ENCODE results near the gene CHD2. TPM values are rescaled to one million over a fixed set of nuclear protein-coding genes. Genes with fewer than 3 reads are reported as not detected.
"Not testable (repeated sequence)": the region's sequence is repeated elsewhere in the genome, so short reads cannot be mapped to it uniquely, and the experiment has no call there.

The CHD2 gene
- total RNA-seq, 1 experiment from 2014 or later = 82.6 TPM

DNA sequence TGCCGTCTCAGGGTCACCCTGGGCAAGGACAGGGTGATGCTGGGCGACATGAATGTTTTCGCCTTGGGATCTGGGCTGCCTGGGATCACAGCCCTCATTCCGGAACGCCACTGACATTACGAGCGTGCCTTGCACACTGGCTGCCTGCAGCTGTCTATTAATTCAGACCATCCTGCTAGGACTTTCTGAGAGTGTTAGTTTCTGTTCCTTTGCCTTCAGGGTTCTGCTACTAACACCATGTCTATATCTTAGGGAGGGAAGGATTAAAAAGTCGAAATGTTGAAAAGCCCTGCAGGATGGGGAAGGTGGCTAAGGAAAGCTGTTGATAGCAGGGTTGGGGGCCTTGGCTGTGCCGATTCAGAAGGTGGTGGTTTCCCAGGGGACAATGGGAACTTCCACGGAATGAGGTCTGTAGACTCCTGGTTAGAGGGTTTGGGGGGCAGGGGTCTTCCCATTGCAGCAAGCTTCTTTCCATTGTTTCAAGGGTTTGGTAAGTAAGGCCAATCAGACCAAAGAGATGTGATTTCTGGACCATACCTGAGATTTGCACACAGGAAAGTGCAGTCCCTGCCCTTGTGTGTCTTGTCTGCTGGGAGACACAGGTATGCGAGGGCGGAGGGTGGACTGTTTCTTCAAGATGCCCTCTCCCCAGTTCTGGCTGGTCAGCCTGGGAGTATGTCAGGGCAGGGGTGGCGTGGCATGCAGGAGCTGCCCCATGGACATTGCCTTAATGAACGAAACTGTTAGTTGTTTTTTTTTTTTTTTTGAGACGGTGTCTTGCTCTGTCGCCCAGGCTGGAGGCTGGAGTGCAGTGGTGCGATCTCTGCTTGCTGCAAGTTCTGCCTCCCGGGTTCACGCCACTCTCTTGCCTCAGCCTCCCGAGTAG lies 137.9 kb downstream of the CHD2 start:
- peak overlapping the region; percentile 42 for H3K4me3 ChIP-seq
- no peaks in the 10 kb centered on the region for H3K27me3 ChIP-seq
- H3K27ac ChIP-seq = peak overlapping the region; percentile 79
- peaks cover 15% of the 10 kb centered on the region for H3K4me1 ChIP-seq
- no peak for DNase-seq
- peaks cover 9% of the 10 kb centered on the region; the same call in 1 of the 2 replicates for H3K36me3 ChIP-seq
- H3K9me3 ChIP-seq (replicated peaks) = no peaks in the 10 kb centered on the region

DNA sequence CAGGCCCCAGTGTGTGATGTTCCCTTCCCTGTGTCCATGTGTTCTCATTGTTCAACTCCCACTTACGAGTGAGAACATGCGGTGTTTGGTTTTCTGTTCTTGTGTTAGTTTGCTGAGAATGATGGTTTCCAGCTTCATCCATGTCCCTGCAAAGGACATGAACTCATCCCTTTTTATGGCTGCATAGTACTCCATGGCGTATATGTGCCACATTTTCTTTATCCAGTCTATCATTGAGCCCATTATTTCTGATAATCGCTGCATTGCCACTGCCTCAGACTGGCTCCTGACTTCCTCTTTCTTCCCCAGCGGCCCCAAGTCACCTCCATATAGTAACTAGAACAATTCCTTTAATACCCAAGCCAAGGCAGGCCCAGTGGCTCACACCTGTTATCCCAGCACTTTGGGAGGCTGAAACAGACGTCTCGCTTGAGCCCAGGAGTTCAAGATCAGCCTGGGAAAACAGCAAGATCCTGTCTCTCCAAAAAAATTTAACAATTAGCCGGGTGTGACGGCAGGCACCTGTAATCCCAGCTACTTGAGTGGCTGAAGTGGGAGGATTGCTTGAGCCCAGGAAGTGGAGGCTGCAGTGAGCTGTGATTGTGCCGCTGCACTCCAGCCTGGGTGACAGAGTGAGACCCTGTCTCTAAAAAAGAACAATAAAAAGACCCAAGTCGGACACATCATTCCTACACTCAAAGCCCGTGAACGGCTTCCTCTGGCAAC lies 139.6 kb downstream of the CHD2 start:
- Histone ChIP-seq H3K4me1 (peaks cover 15% of the 10 kb centered on the region), H3K36me3 (peaks cover 21% of the 10 kb centered on the region)
- H3K27me3 ChIP-seq; H3K4me3 ChIP-seq; DNase-seq; H3K27ac ChIP-seq; H3K9me3 ChIP-seq (replicated peaks): not testable (repeated sequence)

DNA sequence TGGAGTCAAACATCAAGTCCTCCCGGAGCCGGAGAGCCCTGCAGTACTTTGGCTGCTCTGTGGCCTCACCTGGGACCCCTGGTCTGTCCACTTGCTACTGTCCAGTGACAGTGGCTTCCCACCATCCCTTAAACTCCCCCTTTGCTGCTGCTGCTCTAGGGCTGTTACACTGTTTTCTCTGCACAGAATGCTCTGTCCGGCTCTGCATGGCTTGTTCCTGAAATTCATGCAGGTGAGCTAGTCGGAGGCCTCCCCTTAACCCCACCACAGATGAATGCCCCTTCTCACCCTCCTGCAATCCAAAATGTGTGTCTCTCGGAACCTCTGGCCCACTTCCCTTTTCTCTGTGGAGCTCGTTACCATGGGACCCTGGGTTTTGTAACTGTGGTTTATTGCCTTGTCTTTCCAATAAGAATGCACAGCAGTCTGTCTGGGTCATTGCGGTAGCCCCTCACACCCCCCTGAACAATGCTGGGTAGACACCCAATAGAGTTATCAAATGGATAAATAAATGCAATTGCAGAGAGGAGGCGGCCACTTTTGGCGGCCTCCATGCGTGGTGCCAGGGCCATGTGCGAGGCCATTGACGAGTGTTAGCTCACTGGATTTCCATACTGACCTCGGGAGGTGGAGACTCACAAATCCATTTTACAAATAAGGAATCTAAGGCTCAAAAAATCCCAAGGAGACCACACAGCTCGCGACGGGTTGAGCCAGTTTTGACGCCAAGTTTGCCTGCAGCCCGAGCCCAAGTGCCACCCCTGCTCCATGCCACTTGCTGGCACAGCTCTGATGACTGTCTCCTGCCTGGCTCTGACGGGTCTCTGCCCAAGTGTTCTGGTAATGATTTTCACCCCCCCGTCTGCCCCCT lies 140.4 kb downstream of the CHD2 start:
- H3K27me3 ChIP-seq = no peaks in the 10 kb centered on the region
- H3K9me3 ChIP-seq (replicated peaks) = no peaks in the 10 kb centered on the region
- peaks cover 15% of the 10 kb centered on the region for H3K4me1 ChIP-seq
- H3K36me3 ChIP-seq = peaks cover 28% of the 10 kb centered on the region
- no peak overlapping the region for H3K27ac ChIP-seq
- DNase-seq = no peak
- no peak overlapping the region for H3K4me3 ChIP-seq

DNA sequence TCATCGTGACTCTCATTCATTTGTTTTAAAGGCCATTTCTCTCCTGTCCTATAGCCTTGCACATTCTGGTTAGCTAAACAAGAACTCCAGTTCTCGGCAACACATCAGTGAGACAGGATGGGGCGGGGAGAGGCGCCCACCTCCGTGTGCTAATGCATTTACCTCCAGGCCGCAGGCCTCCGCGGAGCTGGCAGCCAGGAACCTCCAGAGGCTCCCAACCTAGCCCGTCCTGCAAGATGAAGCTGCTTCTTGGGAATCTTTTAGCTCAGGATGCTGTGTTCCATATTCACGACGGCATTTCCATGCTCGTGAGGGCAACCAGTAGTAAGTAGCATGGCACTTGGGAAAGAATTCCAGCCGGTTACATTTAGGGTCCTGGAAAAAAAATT lies 141.0 kb downstream of the CHD2 start:
- DNase-seq = no peak
- Histone ChIP-seq H3K27me3 (no peaks in the 10 kb centered on the region), H3K36me3 (peaks cover 35% of the 10 kb centered on the region), H3K4me1 (peaks cover 15% of the 10 kb centered on the region), H3K4me3 (no peak overlapping the region), H3K9me3 (replicated peaks) (peaks cover 4% of the 10 kb centered on the region; the same call in 1 of the 2 replicates), H3K27ac (no peak overlapping the region)

DNA sequence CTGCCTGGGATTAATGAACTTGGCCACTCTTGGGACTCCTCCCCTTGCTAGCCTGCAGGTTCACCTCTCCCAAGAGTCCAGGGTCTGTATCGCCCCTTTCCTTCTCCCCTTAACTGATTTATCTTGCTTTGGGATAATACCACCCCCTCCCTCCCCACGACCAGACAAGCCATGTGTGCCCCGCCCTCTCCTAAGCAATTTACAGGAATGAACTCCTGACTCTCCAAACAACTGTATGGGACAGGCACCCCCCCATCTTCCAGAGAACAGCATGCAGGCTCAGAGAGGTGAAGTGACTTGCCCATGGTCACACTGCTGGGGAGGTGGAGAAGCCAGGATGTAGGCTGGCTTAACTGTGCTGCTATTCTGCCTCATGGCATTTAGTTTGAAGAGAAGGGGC lies 142.1 kb downstream of the CHD2 start:
- no peak overlapping the region for H3K4me3 ChIP-seq

DNA sequence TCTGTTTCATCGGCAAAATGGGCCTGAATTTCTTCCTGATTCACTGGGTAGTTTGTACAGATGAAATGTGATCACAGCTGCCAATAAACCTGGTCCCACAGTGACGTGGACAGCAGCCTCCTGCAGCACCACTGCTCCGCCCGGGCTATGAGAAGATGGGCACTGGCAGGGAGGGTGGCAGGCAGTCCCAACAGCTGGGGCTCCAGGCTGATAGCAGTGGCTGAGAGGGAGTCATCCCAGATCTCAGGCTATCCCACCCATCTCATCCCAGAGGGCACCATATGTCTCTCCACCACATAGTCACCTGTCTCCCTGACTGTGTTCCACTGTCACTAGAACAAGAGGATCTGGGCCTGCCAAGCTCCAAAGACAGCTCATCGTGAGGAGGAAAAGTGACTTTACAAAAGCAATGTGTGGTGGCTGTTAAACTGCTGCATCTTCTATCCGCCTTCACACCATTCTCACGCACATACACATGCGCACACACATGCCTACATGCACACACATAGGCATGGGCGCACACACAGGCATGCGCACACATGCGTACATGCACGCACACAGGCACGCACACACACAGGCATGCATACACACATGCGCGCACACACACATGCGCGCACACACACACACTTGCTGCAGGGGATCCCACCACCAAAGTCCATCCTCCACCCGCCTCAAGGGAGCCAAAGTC lies 142.7 kb downstream of the CHD2 start:
- DNase-seq = no peak
- H3K27ac ChIP-seq = no peak overlapping the region
- H3K36me3 ChIP-seq = peaks cover 52% of the 10 kb centered on the region
- H3K4me1 ChIP-seq = peaks cover 5% of the 10 kb centered on the region
- no peaks in the 10 kb centered on the region for H3K27me3 ChIP-seq
- no peak overlapping the region for H3K4me3 ChIP-seq
- peaks cover 8% of the 10 kb centered on the region; the same call in 1 of the 2 replicates for H3K9me3 ChIP-seq (replicated peaks)

More for the DNA sequence above, 142.1 kb downstream of the CHD2 start:
- peaks cover 5% of the 10 kb centered on the region for H3K4me1 ChIP-seq
- peaks cover 8% of the 10 kb centered on the region; the same call in 1 of the 2 replicates for H3K9me3 ChIP-seq (replicated peaks)
- H3K27ac ChIP-seq = no peak overlapping the region
- H3K27me3 ChIP-seq = no peaks in the 10 kb centered on the region
- no peak for DNase-seq
- peaks cover 45% of the 10 kb centered on the region for H3K36me3 ChIP-seq

DNA sequence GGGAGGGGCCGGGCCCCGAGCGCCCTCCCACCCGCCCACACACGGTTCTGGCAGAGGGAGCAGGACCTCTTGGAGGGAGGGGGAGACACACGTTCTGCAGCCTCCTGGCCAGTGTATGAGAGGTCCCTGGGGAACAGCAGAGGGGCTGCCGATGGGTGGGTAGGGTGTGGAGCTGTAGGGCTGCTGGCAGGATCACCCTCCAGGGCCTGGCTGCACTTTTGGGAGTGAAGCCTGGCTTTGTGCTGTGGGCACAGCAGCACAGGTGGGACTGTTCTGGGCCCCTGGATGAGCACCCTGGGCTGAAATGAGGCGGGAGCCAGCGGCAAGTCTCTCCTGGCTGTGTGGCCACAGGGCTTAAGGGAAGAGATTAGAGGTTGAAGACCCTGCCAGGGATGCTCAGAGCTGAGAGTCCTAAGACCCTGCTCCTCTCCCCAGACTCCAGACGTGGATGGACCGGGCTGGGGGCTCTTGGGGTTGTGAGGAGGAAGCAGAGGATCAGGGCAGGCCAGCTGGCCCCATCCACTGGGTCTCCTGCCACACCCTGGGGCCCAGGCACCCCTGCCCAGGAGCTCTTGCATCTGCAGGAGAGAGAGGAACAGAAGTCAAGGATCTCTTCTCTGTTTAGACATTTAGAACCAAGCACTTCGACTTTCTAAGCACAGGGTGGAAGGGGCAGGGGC lies 143.6 kb downstream of the CHD2 start:
- DNase-seq = no peak

DNA sequence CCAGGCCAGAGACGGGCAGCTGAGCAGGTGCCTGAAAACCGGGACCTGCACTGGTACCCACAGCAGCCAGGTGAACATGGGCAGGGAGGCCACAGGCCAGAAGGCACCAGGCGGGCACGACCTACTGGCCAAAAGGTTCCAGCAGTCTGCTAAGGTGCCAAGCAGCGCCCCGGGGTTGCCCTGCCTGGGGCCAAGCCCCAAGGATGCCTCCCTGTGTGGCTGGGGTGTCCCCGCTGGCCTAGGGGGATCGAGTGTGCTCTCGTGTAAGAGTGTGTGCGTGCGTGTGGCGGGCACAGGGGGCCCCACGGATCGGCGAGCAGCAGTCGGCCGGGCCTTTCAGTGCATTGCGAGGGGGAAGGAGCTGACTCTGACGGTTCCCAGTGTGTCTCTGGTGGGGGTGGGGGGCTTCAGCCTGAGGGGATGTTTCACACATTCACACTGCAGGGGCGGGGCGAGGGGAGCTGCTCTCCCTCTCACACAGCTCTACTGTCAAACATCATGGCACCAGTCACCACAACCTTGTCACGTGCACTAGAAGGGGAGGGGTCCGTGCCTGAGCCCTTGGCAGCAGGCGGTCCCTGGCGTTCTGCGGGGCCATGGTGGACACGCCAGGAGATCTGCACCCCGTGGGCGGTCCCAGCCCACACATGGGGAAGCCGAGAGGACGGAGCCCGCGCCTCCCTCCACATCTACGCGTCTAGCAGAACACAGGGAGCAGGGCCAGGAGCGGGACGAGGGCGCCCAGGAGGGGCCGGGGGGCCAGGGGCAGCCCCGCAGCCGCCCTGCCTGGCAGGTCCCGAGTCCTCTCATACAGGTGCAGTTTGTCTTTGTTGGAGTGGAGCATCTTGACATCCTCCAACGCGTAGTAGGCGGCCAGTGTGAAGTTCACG lies 144.4 kb downstream of the CHD2 start:
- peaks cover 68% of the 10 kb centered on the region for H3K36me3 ChIP-seq
- H3K4me3 ChIP-seq = no peak overlapping the region
- no peaks in the 10 kb centered on the region for H3K4me1 ChIP-seq
- no peak overlapping the region for H3K27ac ChIP-seq
- DNase-seq = no peak
- H3K27me3 ChIP-seq = no peaks in the 10 kb centered on the region
- peaks cover 8% of the 10 kb centered on the region; the same call in 1 of the 2 replicates for H3K9me3 ChIP-seq (replicated peaks)

More for the DNA sequence above, 143.6 kb downstream of the CHD2 start:
- Histone ChIP-seq H3K4me1 (no peaks in the 10 kb centered on the region), H3K4me3 (no peak overlapping the region), H3K27ac (no peak overlapping the region), H3K27me3 (no peaks in the 10 kb centered on the region), H3K36me3 (peaks cover 60% of the 10 kb centered on the region), H3K9me3 (replicated peaks) (peaks cover 8% of the 10 kb centered on the region; the same call in 1 of the 2 replicates)

DNA sequence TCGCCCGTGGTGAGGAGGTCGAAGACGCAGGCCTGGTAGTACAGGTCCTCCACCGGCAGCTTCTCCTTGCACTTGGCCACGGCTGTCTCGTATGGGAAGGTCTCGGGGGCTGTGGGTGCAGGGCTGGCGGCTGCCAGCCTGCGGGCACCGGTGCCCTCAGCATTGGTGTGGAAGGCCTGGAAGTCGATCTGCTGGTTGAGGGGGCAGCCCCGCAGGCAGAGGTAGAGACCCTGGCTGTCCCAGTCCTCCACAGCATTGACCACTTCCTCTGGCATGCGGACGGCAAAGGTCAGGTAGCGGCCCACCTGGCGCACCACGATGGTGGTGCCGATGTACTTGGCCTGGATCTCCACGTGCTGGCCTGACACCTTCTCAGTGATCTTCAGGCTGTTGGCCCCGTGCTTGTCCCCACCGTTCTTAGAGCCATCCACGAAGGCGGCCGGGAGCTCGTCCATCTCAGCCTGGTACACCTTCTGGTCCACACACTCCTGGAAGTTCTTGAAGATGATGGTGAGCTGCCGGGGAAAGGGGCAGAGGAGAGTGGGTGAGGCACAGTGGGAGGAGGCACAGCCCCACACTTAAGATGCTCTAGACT lies 145.2 kb downstream of the CHD2 start:
- Histone ChIP-seq H3K27me3 (no peaks in the 10 kb centered on the region), H3K9me3 (replicated peaks) (peaks cover 8% of the 10 kb centered on the region; the same call in 1 of the 2 replicates), H3K36me3 (peaks cover 75% of the 10 kb centered on the region), H3K27ac (no peak overlapping the region), H3K4me1 (no peaks in the 10 kb centered on the region), H3K4me3 (no peak overlapping the region)
- DNase-seq = no peak

DNA sequence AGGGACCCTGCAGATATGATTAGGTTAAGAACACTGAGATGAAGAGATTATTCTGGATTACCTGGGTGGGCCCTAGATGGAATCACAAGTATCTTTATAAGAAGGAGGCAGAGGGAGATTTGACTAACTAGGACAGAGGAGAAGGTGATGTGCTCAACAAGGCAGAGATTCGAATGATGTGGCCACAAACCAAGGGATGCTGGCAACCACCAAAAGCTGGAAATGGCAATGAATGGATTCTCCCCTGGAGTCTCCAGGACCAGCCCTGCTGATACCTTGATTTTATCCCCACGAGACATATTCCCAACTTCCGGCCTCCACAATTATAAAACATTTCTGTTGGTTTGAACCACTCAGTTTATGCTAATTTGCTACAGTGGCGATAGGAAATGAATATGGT lies 146.0 kb downstream of the CHD2 start:
- no peaks in the 10 kb centered on the region for H3K4me1 ChIP-seq

DNA sequence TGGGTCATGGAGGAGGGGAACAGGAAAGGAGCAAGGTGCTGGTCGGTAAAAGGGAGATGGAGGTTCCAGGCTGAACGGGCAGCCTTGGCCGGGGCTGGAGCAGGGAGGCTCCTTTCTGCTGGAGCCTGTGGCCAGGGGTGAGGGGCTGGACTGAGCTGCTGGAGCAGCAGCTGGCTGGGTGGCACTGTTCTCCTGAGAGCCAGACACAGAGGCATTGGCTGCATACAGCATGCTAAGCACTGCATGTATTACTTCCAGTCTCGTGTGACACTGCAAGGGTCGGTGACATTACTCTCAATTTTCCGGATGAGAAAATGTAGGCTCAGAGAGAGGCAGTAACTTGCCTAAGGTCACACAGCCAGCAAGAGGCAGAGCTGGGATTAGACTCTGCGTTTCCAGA lies 146.6 kb downstream of the CHD2 start:
- H3K27me3 ChIP-seq = no peaks in the 10 kb centered on the region
- peaks cover 89% of the 10 kb centered on the region for H3K36me3 ChIP-seq
- no peak for DNase-seq
- H3K9me3 ChIP-seq (replicated peaks) = peaks cover 8% of the 10 kb centered on the region; the same call in 1 of the 2 replicates
- H3K4me3 ChIP-seq = no peak overlapping the region
- H3K4me1 ChIP-seq = no peaks in the 10 kb centered on the region
- no peak overlapping the region for H3K27ac ChIP-seq

More for the DNA sequence above, 146.0 kb downstream of the CHD2 start:
- Histone ChIP-seq H3K9me3 (replicated peaks) (peaks cover 8% of the 10 kb centered on the region; the same call in 1 of the 2 replicates), H3K4me3 (no peak overlapping the region), H3K27me3 (no peaks in the 10 kb centered on the region), H3K36me3 (peaks cover 83% of the 10 kb centered on the region), H3K27ac (no peak overlapping the region)
- no peak for DNase-seq

DNA sequence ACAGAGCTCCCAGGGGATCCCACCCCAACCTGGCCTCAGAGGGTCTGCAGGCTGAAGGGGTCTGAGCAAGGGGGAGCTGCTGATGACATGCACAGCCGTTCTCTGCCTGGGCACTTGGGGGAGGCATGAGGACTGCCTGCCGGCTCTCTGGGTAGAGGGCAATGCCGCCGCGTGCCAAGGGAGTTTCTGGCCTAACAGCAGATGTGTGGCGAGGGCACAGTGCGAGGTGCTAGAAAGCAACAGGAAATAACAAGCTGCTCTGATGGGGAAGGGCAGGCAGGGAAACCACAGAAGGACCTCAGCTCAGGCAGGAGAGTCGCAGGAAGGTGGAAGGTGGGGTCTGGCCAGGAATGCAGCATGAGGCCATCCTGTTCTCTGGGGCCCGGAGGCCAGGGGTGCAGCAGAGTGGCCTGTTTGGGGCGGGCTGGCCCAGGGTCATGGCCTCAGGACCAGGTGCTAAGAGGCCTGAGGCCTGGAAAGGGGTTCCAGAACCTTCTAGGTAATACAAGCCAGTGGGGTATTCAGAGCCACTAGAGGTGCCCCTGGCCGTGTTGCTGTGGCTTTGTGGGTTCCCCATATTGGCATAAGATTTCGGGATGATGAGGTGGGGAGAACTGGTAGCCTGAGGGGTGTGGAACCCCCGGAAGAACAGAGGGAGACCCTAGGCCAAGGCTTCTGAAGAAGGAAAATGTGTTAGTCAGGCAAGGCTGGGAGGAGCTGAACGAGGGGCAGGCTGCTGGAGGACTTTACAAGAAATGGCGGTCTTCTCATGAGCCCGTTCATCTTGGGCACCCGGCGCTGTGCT lies 147.7 kb downstream of the CHD2 start:
- peaks cover 92% of the 10 kb centered on the region for H3K36me3 ChIP-seq
- H3K4me1 ChIP-seq = no peaks in the 10 kb centered on the region
- H3K4me3 ChIP-seq = no peak overlapping the region
- no peak for DNase-seq
- no peaks in the 10 kb centered on the region for H3K27me3 ChIP-seq
- peaks cover 8% of the 10 kb centered on the region; the same call in 1 of the 2 replicates for H3K9me3 ChIP-seq (replicated peaks)
- no peak overlapping the region for H3K27ac ChIP-seq

All from SJCRH30 (cell line).